Epidermal melanocyte (primary cell): ENCODE data around the gene ABCA5.
A peak's percentile ranks its signal among the peaks of the same experiment; 100 is the strongest.

Experiments
- DNase-seq: peaks from one replicate; pipeline ENCODE4 v3.0.0; 2011; ENCODE audit warnings: low spot score; ENCODE audit not compliant: insufficient read length

Gene ABCA5

DNA sequence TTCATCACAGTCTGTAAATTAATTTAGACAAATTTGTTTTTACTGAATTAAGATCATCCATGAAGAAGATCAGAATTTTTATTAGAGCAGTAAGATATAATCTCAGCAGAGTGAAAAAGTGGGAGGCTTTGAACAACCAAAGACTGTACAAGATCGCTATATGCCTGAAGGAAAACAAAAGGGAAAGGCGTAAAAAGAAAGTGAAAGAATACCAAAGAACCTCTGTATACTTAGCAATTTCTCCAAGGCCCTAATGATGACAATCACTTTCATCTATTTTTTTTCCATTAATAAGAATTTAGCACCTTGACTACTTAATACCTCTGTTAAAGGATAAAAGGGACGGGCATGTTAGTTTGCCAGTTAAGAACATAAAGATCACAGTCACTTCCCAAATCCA is 59.7 kb downstream of the ABCA5 start:
- DNase-seq: no peak

DNA sequence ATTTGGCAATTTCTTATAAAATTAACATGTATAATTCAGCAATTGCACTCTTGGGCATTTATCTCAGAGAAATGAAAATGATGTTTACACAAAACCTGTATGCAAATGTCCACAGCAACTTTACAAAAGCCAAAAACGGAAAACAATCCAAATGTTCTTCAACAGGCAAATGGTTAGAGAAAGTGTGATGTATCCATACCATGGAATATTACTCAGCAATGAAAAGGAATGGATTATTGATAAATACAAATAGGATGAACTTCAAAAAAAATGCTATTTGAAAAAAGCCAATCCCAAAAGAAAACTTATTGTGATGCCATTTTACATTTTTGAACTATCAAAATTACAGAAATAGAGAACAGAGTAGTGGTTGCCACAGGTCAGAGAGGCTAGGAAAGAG is 61.1 kb downstream of the ABCA5 start:
- no peak for DNase-seq

DNA sequence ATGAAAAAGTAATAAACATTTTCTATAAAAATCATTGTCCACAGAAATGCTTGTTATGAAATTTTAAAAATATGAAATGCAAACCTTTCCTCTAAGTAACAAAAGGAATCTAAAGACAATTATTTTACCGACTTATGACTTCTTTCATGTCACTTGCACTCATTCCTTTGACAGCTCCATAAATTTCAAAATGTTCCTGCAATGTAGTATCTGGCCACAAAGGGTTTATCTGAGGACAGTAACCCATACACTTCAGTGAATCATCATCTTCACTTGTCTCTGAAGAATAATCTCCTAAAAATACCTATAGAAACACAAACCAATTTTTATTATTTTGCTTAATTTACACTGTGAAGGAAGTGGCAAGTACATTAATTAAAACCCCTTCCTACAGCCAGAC is 72.7 kb downstream of the ABCA5 start:
- no peak for DNase-seq

- no peak for DNase-seq
These were observed 76.3 kb downstream of the ABCA5 start for GRCh38 chr17:69250641-69251040.

DNA sequence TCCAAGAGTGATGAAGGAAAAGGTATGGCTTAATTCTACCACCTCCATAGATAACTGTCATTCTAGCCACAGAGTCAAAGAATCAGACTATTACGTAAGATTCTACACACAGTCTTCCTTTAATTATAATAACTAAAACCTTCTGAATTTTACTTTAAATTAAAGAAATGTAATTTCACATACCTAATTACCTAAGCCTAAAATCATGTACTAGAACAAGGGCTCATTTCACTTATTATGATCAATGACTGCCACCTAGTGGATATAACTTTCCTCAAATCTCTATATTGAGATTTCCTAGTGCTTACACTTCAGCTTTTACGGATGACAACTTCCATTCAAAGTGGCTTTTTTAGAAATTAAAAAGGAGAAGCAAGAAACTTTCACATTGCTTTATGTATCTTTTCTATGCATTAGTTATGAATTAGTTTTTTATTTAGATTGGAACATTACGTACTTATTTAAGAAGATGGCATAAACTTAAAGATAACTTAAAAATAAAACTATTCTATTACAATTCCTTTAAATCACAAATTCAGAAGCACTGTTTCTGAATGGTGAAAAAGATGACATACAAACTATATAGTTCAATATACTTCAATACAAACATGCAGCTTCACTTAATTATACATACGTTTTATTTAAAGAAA is 80.1 kb downstream of the ABCA5 start:
- DNase-seq: no peak

DNA sequence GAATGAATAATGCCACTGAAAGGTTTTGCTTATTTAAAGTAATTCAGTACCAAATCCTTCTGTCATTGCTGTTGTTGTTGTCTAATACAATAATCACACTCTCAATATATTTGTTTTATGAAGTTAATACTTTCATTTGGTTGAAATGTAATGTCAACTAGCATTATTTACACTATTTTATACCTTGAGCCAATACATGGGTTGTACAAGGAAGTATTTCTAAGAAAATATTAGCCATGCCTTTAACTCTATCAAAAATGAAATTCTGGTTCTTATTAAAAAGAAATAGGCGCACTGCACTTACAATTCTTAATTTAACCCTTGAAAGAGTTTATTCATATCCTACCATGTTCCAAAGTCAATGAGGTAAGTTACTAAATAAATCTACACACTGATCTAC is 80.7 kb downstream of the ABCA5 start:
- no peak for DNase-seq

- DNase-seq: no peak
These were observed 81.3 kb downstream of the ABCA5 start for GRCh38 chr17:69245617-69246016.

- DNase-seq: no peak
These were observed 87.0 kb downstream of the ABCA5 start for GRCh38 chr17:69239611-69240600.

DNA sequence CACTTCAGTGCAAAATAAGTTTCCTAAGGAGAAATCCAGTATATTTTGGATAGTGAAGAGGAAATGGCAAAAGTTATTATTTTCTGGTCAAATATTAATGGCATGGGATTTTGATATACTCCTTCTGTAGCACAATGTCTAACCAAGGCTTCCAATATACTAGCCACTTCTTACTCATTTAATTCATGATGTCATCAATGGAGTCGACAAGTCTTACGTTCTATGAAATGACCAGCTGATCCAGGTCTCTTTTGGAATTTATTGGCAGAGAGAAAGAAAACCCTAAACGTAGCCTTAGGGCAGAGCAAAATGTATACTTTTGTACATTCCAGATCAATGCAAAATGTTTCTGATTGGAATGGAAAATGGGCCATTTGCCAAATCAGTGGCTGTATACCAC is 90.0 kb downstream of the ABCA5 start:
- no peak for DNase-seq

DNA sequence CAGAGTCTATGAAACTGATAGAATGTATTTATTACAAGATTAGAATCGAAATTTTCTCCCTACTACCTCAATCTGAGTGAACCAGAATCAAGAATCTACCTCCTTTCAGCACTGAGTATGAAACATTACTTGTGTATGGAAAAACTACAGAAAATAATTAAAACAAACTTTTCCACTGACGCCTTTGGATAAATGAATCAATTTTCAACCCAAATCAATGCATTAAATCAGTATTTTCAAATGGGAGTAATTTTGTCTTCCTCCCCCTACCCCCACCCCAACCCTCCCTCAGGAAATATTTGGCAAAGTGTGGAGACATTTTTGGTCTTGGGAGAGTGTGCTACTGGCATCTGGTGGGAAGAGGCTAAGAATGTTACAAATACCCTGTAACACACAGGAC is 90.5 kb downstream of the ABCA5 start:
- no peak for DNase-seq

DNA sequence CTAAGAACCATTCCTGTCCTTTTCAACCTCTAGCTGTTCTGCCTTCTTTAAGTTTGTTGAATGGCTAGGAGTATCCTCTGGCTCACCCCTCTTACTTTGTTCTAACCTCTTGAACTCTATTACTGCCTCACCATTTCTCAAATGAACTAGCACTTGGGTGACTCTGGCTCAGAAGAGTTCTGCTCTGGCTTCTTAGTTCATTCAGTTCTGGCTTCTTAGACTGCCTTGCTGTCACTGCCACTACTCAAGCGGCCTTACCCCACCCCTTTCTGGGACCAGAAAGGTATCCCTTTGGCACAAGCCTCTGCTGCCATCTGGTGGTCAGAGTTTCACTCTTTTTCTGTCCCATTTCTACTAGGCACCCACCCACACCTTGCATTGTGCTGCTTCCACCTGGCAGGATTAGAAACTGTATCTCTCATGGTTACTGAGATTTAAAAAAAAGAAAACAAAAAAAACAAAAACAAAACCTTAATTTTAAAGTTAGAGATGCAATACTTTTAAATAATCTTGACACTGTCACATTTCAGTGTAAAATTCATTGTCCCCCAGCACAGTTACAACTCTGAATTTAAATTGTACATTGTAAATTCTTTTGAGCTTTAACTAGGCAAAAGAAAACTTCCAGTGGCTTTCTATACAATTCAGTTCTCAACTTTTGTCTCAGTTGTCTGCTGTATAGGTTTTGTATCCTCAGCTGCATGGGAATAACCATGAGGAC is 91.4 kb downstream of the ABCA5 start:
- peak; percentile 28 for DNase-seq

- DNase-seq: no peak
These were observed 94.3 kb downstream of the ABCA5 start for GRCh38 chr17:69232650-69233049.

DNA sequence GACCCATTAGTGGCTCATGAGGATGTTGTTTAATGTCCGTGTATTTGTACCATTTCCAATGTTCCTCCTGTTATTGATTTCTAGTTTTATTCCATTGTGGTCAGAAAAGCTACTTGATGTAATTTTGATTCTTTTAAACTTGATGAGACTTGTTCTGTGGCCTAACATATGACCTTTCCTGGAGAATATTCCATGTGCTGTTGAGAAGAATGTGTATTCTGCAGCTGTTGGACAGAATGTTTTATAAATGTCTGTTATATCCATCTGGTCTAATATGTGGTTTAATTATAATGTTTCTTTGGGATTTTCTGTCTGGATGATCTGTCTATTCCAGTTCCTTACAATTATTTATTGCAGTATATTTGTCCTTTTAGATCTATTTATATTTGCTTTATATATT is 95.4 kb downstream of the ABCA5 start:
- DNase-seq: no peak

GRCh38 chr17:69230939-69231338 is 96.0 kb downstream of the ABCA5 start:
- no peak for DNase-seq

- DNase-seq: no peak
These were observed 98.4 kb downstream of the ABCA5 start, which contains the start of gene ABCA10 for GRCh38 chr17:69228576-69228975. Gene ABCA10, minus strand, starts transcription at chr17:69228824. Its CDS starts 3,466 bp downstream, at chr17:69225358.

GRCh38 chr17:69228018-69228417 is 98.9 kb downstream of the ABCA5 start:
- DNase-seq: no peak

- DNase-seq: no peak
These were observed 99.4 kb downstream of the ABCA5 start for GRCh38 chr17:69227541-69227940.

DNA sequence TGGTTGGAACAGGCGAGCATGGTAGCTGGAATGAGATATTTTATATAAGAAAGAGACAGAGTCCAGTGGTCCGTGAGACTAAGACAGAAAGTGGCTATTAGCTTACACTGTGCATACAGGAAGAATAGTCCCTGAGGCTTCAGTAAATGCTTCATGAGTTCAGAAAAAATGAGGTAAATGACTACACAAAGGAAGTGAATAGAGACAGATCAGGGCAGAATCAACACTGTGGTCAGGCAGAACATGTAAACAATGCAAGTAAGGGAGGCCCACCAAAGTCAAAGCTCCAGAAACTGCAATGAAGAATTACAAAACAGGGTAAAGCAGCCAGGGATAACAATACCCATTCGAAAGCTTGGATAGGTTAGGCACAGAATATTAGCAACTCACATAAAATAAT is 103.1 kb downstream of the ABCA5 start:
- DNase-seq: no peak

DNA sequence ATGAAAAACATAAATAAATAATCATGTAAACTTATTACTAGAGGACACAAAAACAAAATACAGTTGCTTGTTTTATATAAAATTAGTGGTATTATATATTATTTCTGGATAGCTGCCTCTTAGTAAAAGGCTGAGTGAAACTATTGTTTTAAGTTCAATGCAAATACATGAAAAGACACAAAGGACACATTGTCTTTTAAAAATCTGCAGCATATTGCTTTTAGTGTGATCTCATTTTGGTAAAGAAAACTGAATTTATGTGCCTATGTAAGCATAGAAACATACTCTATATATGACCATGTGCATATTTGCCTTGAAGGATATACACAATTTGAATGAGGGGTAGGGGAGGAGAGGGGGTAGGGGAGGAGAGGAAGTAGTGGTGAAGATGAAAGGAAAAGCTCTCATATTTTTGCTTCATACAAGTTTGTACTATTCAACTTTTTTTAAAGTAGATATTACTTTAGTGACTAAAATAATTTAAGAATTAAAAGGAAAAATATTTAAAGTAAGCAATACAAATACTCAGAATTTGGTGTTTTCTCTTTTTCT is 104.2 kb downstream of the ABCA5 start:
- no peak for DNase-seq

- no peak for DNase-seq
These were observed 106.8 kb downstream of the ABCA5 start for GRCh38 chr17:69220098-69220497.

GRCh38 chr17:69218986-69219385 is 107.9 kb downstream of the ABCA5 start:
- no peak for DNase-seq
